NB4 (cell line): Measurements from ENCODE around the gene GRPEL1.

Source experiments
- DNase-seq: peaks from one replicate; pipeline ENCODE4 v3.0.0; 2010; ENCODE audit warnings: low read depth
- H3K4me3 ChIP-seq: one replicate; pipeline ENCODE4 v1.5.1; 2011; ENCODE audit warnings: mild to moderate bottlenecking, low read depth, low read length, moderate library complexity
- CTCF ChIP-seq: IDR thresholded peaks from one replicate; pipeline ENCODE4 v1.5.1; 2012; ENCODE audit warnings: low read depth, low read length
- MAX ChIP-seq: IDR thresholded peaks from 2 replicates; pipeline ENCODE4 v1.6.1; 2011; ENCODE audit warnings: low read depth, low read length
- MYC ChIP-seq: IDR thresholded peaks from 2 replicates; pipeline ENCODE4 v1.6.1; 2011; ENCODE audit warnings: low read depth, low read length
- POLR2A ChIP-seq: IDR thresholded peaks from 2 replicates; pipeline ENCODE4 v1.6.1; 2011; ENCODE audit warnings: mild to moderate bottlenecking; ENCODE audit not compliant: insufficient read length; ENCODE audit errors: extremely low read depth

The GRPEL1 gene

GRCh38 chr4:7016086-7016485, 51.8 kb downstream of the GRPEL1 start:
- H3K4me3 ChIP-seq = no peak overlapping the region
- no peak for TF ChIP-seq MYC
- TF ChIP-seq POLR2A = no peak
- TF ChIP-seq MAX = no peak
- TF ChIP-seq CTCF = no peak
- no peak for DNase-seq

GRCh38 chr4:7015383-7016035, 52.4 kb downstream of the GRPEL1 start:
- no peak for TF ChIP-seq POLR2A
- TF ChIP-seq CTCF = no peak
- TF ChIP-seq MYC = no peak
- no peak for TF ChIP-seq MAX
- no peak overlapping the region for H3K4me3 ChIP-seq
- no peak for DNase-seq

GRCh38 chr4:7014815-7015214, 53.0 kb downstream of the GRPEL1 start:
- H3K4me3 ChIP-seq = no peak overlapping the region
- TF ChIP-seq MYC = no peak
- TF ChIP-seq POLR2A = no peak
- no peak for TF ChIP-seq MAX
- TF ChIP-seq CTCF = no peak
- DNase-seq = no peak

- TF ChIP-seq CTCF = no peak
- TF ChIP-seq POLR2A = no peak
- no peak for TF ChIP-seq MAX
- TF ChIP-seq MYC = no peak
- H3K4me3 ChIP-seq = no peak overlapping the region
- no peak for DNase-seq
These were observed 54.7 kb downstream of the GRPEL1 start for GRCh38 chr4:7013175-7013574.

GRCh38 chr4:7009564-7009963, 58.3 kb downstream of the GRPEL1 start:
- no peak for DNase-seq
- no peak overlapping the region for H3K4me3 ChIP-seq
- TF ChIP-seq MYC (no peak), MAX (no peak), CTCF (no peak), POLR2A (no peak)
